HUES6 (cell line): ENCODE measurements around the gene ADAMTS13.

Experiments used
- H3K27ac ChIP-seq: 2 replicates; pipeline ENCODE4 v1.7.0; 2013; ENCODE audit warnings: low read depth, mild to moderate bottlenecking, low read length, inconsistent platforms
- H3K27me3 ChIP-seq: 2 replicates; pipeline ENCODE4 v1.6.1; 2013; ENCODE audit warnings: low read length; ENCODE audit not compliant: control insufficient read depth, insufficient read depth
- H3K36me3 ChIP-seq: 2 replicates; pipeline ENCODE4 v1.6.1; 2013; ENCODE audit warnings: low read length; ENCODE audit not compliant: control insufficient read depth, insufficient read depth
- H3K4me1 ChIP-seq: 2 replicates; pipeline ENCODE4 v1.6.1; 2013; ENCODE audit warnings: low read length; ENCODE audit not compliant: control insufficient read depth, insufficient read depth
- H3K4me3 ChIP-seq: 2 replicates; pipeline ENCODE4 v1.5.1; 2013; ENCODE audit warnings: low read depth, low read length
- H3K9ac ChIP-seq: one replicate; pipeline ENCODE4 v1.6.1; 2013; ENCODE audit warnings: mild to moderate bottlenecking, low read length
- H3K9me3 ChIP-seq: 2 replicates; pipeline ENCODE4 v1.6.1; 2013; ENCODE audit warnings: low read depth, low read length; ENCODE audit not compliant: control insufficient read depth, insufficient read depth

The ADAMTS13 gene

GRCh38 chr9:133491656-133491925 lies 69.4 kb downstream of the ADAMTS13 start:
- Histone ChIP-seq H3K9ac (no peak overlapping the region), H3K27me3 (no peaks in the 10 kb centered on the region)

GRCh38 chr9:133492061-133493021 lies 70.2 kb downstream of the ADAMTS13 start:
- H3K27ac ChIP-seq = no peak overlapping the region
- no peaks in the 10 kb centered on the region for H3K4me1 ChIP-seq
- H3K9ac ChIP-seq = no peak overlapping the region
- H3K27me3 ChIP-seq = no peaks in the 10 kb centered on the region
- H3K36me3 ChIP-seq = no peaks in the 10 kb centered on the region
- no peak overlapping the region for H3K4me3 ChIP-seq
- H3K9me3 ChIP-seq = no peaks in the 10 kb centered on the region

More at GRCh38 chr9:133491656-133491925, 69.4 kb downstream of the ADAMTS13 start:
- Histone ChIP-seq H3K4me3 (no peak overlapping the region), H3K27ac (no peak overlapping the region), H3K4me1 (no peaks in the 10 kb centered on the region), H3K9me3 (no peaks in the 10 kb centered on the region), H3K36me3 (no peaks in the 10 kb centered on the region)

GRCh38 chr9:133493428-133493827 lies 71.3 kb downstream of the ADAMTS13 start:
- no peak overlapping the region for H3K9ac ChIP-seq
- no peak overlapping the region for H3K4me3 ChIP-seq
- H3K4me1 ChIP-seq = no peaks in the 10 kb centered on the region
- H3K27ac ChIP-seq = no peak overlapping the region
- H3K27me3 ChIP-seq = no peaks in the 10 kb centered on the region
- H3K36me3 ChIP-seq = no peaks in the 10 kb centered on the region
- H3K9me3 ChIP-seq = no peaks in the 10 kb centered on the region

- Histone ChIP-seq H3K36me3 (no peaks in the 10 kb centered on the region), H3K27ac (no peak overlapping the region), H3K27me3 (no peaks in the 10 kb centered on the region), H3K9ac (no peak overlapping the region), H3K9me3 (no peaks in the 10 kb centered on the region), H3K4me1 (no peaks in the 10 kb centered on the region), H3K4me3 (no peak overlapping the region)
These were observed 71.8 kb downstream of the ADAMTS13 start for GRCh38 chr9:133493845-133494540.

GRCh38 chr9:133494636-133495326 lies 72.6 kb downstream of the ADAMTS13 start:
- H3K9ac ChIP-seq = no peak overlapping the region
- H3K36me3 ChIP-seq = no peaks in the 10 kb centered on the region
- H3K9me3 ChIP-seq = no peaks in the 10 kb centered on the region
- no peaks in the 10 kb centered on the region for H3K4me1 ChIP-seq
- H3K27me3 ChIP-seq = no peaks in the 10 kb centered on the region
- no peak overlapping the region for H3K27ac ChIP-seq
- H3K4me3 ChIP-seq = no peak overlapping the region

- Histone ChIP-seq H3K27ac (no peak overlapping the region), H3K9me3 (no peaks in the 10 kb centered on the region), H3K27me3 (no peaks in the 10 kb centered on the region), H3K4me3 (no peak overlapping the region), H3K4me1 (no peaks in the 10 kb centered on the region), H3K36me3 (no peaks in the 10 kb centered on the region), H3K9ac (no peak overlapping the region)
These were observed 73.4 kb downstream of the ADAMTS13 start for GRCh38 chr9:133495327-133496293.

- no peaks in the 10 kb centered on the region for H3K27me3 ChIP-seq
These were observed 75.0 kb downstream of the ADAMTS13 start for GRCh38 chr9:133496861-133497842.

GRCh38 chr9:133499132-133499891 lies 77.1 kb downstream of the ADAMTS13 start:
- no peaks in the 10 kb centered on the region for H3K27me3 ChIP-seq
- no peak overlapping the region for H3K9ac ChIP-seq
- H3K27ac ChIP-seq = no peak overlapping the region
- no peaks in the 10 kb centered on the region for H3K36me3 ChIP-seq
- peaks cover 20% of the 10 kb centered on the region for H3K9me3 ChIP-seq
- H3K4me1 ChIP-seq = no peaks in the 10 kb centered on the region
- H3K4me3 ChIP-seq = no peak overlapping the region

More at GRCh38 chr9:133496861-133497842, 75.0 kb downstream of the ADAMTS13 start:
- Histone ChIP-seq H3K4me3 (no peak overlapping the region), H3K9ac (no peak overlapping the region), H3K9me3 (peaks cover 11% of the 10 kb centered on the region), H3K27ac (no peak overlapping the region), H3K36me3 (no peaks in the 10 kb centered on the region), H3K4me1 (no peaks in the 10 kb centered on the region)

GRCh38 chr9:133499892-133500270 lies 77.7 kb downstream of the ADAMTS13 start:
- Histone ChIP-seq H3K4me3 (no peak overlapping the region), H3K9ac (no peak overlapping the region), H3K36me3 (no peaks in the 10 kb centered on the region), H3K27me3 (no peaks in the 10 kb centered on the region), H3K9me3 (peaks cover 20% of the 10 kb centered on the region), H3K4me1 (no peaks in the 10 kb centered on the region), H3K27ac (no peak overlapping the region)
